ENCODE data around the gene PRKCA. TPM values are rescaled to one million over a fixed set of nuclear protein-coding genes. Genes with fewer than 3 reads are reported as not detected.

The PRKCA gene
- total RNA-seq, 1 donor from 2014 or later, result 2.2 TPM

DNA sequence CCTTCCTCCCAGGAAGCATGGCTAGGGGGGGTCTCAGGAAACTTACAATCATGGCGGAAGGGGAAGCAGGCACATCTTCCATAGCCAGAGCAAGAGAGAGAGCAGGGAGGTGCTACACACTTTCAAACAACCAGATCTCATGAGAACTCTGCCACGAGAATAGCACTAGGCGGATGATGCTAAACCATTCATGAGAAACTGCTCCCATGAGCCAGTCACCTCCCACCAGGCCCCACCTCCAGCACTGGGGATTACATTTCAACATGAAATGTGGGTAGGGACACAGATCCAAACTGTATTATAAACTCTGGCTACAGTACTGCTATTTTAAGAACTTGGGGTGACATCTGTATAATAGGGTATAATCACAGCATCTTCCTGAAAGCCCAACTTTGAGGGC lies 449.4 kb downstream of the PRKCA start:
- POLR2A ChIA-PET, result no interaction called here
- Mint-ChIP-seq H3K4me1 (no peaks in the 10 kb centered on the region), H3K36me3 (ENCODE audit: low read depth) (no peaks in the 10 kb centered on the region), H3K9me3 (no peaks in the 10 kb centered on the region), H3K27me3 (no peaks in the 10 kb centered on the region), H3K4me3 (no peak overlapping the region), H3K27ac (no peak overlapping the region)
- CTCF ChIA-PET, result no interaction called here
- DNase-seq (no peak), ATAC-seq (ENCODE audit: low read depth) (no peak)
- TF ChIP-seq, protein P1, sequence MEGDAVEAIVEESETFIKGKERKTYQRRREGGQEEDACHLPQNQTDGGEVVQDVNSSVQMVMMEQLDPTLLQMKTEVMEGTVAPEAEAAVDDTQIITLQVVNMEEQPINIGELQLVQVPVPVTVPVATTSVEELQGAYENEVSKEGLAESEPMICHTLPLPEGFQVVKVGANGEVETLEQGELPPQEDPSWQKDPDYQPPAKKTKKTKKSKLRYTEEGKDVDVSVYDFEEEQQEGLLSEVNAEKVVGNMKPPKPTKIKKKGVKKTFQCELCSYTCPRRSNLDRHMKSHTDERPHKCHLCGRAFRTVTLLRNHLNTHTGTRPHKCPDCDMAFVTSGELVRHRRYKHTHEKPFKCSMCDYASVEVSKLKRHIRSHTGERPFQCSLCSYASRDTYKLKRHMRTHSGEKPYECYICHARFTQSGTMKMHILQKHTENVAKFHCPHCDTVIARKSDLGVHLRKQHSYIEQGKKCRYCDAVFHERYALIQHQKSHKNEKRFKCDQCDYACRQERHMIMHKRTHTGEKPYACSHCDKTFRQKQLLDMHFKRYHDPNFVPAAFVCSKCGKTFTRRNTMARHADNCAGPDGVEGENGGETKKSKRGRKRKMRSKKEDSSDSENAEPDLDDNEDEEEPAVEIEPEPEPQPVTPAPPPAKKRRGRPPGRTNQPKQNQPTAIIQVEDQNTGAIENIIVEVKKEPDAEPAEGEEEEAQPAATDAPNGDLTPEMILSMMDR (IDR thresholded peaks at IDR 0.05), result no peak
- intact Hi-C loops (cut with micrococcal nuclease), result no loop called here

DNA sequence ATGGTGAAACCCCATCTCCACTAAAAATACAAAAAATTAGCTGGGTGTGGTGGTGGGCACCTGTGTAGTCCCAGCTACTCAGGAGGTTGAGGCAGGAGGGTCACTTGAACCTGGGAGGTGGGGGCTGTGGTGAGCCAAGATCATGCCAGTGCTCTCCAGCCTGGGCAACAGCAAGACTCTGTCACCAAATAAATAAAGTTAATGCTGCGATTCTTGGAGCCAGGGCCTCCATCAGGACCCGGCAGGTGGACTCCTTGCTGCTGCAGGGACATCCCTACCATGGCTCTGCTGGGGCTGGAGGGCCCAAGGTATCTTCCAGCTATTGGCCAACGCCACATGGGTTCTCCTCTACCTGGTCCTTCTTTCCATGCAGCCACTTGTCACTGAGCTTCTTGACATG lies 450.0 kb downstream of the PRKCA start:
- CTCF ChIA-PET, result no interaction called here
- Mint-ChIP-seq H3K4me3 (no peak overlapping the region), H3K27ac (no peak overlapping the region), H3K27me3 (no peaks in the 10 kb centered on the region), H3K36me3 (ENCODE audit: low read depth) (no peaks in the 10 kb centered on the region), H3K9me3 (no peaks in the 10 kb centered on the region), H3K4me1 (no peaks in the 10 kb centered on the region)
- POLR2A ChIA-PET, result no interaction called here
- DNase-seq, result no peak
- intact Hi-C loops (cut with micrococcal nuclease), result no loop called here
- TF ChIP-seq, protein P1 (IDR thresholded peaks at IDR 0.05), result no peak
- ATAC-seq (ENCODE audit: low read depth), result no peak

DNA sequence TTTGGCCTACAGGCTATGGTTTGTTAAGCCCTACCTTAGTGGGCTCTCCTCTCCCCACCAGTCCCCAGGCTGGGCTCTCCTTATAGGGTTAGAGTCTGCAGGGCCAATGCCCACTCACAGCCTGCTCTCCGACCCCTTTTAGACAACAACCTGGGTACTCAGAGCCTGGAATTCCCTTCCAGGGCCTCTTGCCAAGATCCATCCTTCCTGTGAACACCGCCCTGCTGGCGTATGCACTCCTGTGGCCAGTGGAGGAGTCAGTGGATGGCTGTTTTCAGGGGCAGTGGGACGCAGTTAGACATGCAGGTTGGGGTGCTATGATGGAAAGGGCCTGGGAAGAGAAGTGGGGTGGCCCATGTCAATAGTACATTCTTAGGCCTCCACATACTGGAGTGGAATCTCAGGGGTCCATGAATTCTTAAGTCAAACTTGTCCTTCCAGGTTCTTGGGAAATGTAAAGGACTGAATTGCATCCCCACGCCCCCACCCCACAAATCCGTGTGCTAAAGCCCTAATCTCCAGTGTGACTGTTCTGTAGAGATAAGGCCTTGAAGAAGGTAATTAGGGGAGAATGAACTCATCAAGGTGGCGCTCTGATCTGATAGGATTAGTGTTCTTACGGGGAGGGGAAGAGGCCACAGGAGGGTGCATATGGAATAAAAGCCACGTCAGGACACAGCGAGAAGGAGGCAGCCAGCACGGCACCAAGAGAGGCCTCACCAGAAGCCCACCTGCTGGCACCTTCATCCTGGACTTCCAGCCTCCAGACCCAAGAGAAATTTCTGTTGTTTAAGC lies 450.9 kb downstream of the PRKCA start:
- DNase-seq, result no peak
- Mint-ChIP-seq H3K9me3 (no peaks in the 10 kb centered on the region), H3K27ac (no peak overlapping the region), H3K27me3 (no peaks in the 10 kb centered on the region), H3K36me3 (ENCODE audit: low read depth) (no peaks in the 10 kb centered on the region), H3K4me1 (no peaks in the 10 kb centered on the region), H3K4me3 (no peak overlapping the region)
- TF ChIP-seq, protein P1 (IDR thresholded peaks at IDR 0.05), result no peak
- ChIA-PET CTCF (no interaction called here), POLR2A (no interaction called here)
- no peak for ATAC-seq (ENCODE audit: low read depth)
- intact Hi-C loops (cut with micrococcal nuclease), result no loop called here

DNA sequence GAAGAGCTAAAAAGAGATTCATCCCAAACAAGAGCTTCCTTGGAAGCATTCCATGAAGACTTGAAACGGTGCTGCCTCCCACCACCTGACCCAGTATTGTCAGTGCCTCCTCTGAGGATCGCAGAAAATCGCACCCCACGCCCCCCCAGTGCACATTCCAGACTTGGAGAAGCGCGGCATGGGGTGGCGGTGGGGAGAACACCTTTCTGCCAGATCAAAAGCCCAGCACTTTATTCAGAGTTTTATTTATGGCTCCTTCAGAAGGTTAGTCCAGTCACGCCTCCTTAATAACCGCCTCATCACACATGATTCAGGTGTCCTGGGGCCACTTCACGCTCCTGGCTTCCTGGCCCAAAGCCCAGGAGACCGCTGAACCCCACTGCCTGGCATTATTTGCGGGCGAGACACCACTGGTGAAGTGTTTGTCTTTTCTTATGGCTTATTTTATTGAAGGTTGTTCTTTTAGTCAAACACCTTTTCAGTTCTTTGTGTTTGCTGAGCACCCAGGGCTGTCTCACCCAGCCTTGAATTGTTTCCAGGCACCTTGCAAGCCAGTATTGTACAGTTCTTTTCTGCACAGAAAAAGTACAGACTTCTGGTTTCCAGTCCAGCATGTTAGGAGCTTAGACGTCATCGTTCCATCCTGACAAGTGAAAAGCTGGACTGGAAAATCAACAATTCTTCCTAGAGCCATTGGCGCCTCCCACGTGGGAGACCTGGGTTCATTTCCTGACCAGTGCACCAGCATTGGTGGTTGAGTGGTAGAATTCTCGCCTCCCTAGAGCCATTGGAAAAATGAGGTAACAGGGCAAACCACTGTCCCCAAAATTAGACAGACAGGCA lies 452.9 kb downstream of the PRKCA start:
- Mint-ChIP-seq H3K4me3 (no peak overlapping the region), H3K27me3 (no peaks in the 10 kb centered on the region), H3K4me1 (no peaks in the 10 kb centered on the region), H3K36me3 (ENCODE audit: low read depth) (no peaks in the 10 kb centered on the region), H3K9me3 (no peaks in the 10 kb centered on the region), H3K27ac (no peak overlapping the region)
- TF ChIP-seq, protein P1 (IDR thresholded peaks at IDR 0.05), result no peak
- intact Hi-C loops (cut with micrococcal nuclease), result no loop called here
- POLR2A ChIA-PET, result no interaction called here
- DNase-seq (no peak), ATAC-seq (ENCODE audit: low read depth) (no peak)
- CTCF ChIA-PET, result no interaction called here

DNA sequence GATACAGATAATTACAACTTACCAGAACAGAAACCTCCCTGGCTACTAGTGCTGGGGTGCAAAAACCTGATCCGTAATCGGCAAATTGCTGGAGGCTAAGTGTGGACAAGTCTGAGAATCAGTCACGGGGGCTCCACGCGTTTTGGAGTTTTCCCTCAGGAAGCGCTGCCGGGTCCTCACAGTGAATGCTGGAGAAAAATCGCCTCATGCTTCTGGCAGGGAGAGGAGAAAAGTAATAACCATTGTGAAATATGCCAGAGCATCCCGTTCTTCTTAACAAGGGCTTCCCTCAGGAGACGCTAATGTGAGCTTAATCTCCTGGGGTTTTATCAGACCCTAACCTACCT lies 453.5 kb downstream of the PRKCA start:
- DNase-seq (no peak), ATAC-seq (ENCODE audit: low read depth) (no peak)
- no peak overlapping the region for H3K27ac Mint-ChIP-seq
- POLR2A ChIA-PET, result no interaction called here
- intact Hi-C loops (cut with micrococcal nuclease), result no loop called here
- H3K9me3 Mint-ChIP-seq, result no peaks in the 10 kb centered on the region
- H3K27me3 Mint-ChIP-seq, result no peaks in the 10 kb centered on the region
- TF ChIP-seq, protein P1 (IDR thresholded peaks at IDR 0.05), result no peak
- no peaks in the 10 kb centered on the region for H3K4me1 Mint-ChIP-seq
- no peaks in the 10 kb centered on the region for H3K36me3 Mint-ChIP-seq (ENCODE audit: low read depth)
- CTCF ChIA-PET, result no interaction called here
- H3K4me3 Mint-ChIP-seq, result no peak overlapping the region
